HG03064 (cell line): ENCODE data around the gene FAM78A.

Source experiments
- ATAC-seq: cut with Tn5 transposase; IDR thresholded peaks from one replicate; pipeline ENCODE4 v1.9.1; 2021; ENCODE audit warnings: low read depth; ENCODE audit not compliant: unreplicated experiment

FAM78A gene

DNA sequence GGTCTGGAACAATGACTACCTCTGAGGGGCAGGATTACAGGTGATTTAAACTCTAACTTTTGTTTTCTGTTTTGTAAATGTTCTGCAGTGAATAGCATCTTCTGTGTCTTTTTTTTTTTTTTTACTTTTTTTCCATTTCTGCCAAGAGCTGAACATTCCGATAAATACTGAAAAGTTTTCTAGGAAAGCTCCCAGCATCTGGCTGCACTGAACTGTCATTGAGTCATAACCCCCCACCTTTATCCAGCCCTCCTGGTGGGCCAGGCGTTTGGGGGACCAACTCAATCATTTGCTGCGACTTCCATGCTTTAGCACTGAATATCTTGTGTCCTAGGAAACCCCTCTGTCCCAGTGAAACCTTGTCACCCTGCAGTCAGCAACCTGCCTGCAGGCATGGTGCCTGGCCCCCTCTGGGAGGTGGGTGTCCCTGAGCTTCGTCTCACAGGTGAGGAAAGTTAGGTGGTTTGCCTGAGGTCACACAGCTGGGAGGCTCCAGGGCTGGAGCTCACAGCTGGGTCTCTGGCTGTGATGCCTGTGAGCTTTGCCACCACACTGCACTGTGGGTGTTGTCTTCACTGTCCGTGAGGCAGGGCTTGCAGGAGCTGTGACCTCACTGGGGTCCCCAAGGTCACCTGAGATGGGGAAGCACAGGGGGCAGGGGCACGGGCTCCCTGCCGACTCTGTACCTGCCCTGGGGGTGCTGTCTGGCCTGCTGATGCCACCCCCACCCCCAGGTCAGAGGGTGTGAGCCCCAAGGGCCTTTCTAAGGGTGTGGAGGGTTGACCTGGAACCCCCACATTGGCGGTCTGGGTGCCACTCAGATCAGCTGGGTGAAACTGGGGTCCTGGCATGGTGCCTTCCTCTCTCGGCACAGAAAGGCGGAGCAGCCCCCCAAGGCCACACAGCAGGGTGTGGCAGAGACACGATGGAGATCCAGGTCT lies 27.3 kb upstream of the FAM78A start:
- no peak for ATAC-seq

DNA sequence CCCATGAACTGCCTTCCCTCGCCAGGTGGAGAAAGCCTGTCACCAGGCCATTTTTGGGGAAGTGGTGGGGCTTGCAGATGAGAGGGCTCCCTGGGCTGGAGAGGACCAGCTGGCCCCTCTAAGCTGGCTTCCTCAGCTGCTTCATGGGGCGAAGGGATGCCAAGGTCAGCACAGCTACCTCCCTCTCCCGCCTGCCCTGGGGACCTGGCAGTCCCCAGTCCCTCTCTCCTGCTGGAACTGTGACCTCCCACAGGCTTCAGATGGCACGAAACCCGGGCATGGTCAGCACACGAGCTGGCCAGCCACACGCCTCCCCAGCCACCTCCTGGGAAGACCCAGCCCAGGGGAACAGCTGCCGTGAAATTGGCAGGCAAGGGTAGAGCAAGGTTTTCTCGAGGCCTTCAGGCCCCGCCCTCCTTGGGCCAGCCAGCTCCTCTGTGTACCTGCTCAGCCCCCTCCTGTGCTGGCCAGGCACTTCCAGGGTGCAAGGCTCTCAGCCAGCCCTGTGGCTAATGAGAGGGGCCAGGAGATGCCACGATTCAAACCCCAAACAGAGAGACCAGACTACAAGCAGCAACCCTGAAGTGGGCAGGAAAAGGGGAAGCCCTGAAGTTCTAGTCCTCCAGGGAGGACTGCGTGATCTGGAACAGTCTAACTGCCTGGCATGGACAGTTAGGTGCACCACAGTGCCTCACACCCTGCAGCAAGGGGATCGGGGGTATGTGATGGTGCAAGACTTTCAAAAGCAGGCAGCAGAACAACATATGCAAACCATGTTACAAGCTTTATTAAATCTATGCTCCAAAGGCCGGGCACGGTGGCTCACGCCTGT lies 26.1 kb upstream of the FAM78A start:
- ATAC-seq: no peak

DNA sequence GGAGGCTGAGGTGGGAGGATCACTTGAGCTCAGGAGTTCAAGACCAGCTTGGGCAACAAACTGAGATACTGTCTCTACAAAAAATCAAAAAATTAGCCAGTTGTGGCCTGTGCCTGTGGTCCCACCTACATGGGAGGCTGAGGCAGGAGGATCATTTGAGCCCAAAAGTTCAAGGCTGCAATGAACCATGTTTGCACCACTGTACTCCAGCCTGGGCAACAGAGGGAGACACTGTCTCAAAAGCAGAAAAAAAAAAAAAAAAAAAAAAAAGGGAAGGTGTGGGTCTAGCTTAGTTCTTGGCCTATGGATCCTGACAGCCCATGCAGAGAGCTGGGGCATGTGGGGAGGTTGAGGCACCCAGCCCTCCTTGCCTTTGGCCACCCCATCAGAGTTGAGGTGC lies 24.1 kb upstream of the FAM78A start:
- ATAC-seq: no peak

DNA sequence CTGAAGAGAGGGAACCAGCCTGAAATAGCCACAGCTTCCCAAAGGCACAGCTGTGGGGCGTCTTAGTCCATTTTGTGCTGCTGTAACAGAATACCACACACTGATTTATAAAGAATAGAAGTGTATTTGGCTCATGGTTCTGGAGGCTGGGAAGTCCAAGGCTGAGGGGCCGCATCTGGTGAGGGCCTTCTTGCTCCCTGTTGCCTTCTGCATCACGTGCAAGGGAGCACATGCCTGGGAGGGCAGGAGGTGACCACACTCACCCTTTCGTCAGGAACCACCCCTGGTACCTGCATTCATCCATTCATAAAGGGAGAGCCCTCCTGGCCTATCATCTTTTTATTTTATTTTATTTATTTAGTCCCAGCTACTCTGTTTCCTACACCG lies 23.6 kb upstream of the FAM78A start:
- ATAC-seq: no peak

DNA sequence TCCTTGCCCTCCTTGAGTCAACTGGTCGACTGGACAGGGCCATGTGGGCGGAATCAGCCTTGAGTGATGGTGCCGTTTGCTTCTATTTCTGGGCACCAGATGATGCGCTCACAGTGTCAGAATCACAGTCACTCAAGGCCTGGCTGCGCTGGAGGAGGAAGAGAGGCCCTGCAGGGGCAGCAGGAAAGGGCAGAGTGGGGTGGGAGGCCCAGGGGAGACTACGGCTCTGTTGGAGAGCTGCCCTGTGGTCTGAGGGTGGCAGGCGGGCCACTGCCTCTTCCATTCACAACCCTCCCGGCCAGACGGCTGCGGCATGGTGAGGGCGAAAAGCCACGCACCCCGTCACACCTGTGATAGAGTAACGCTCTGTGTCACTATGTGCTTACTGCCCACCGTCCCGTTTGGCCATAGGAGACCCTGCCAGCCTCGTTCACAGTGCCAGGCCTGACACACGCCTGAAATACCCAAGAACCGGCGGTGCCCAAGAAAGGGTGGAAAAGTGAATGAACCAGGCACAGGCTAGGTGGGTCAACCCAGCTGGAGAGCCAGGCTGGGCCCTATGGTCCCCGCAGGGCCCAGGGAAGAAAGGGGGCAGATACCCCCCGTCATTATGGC lies 23.1 kb upstream of the FAM78A start:
- ATAC-seq: no peak

DNA sequence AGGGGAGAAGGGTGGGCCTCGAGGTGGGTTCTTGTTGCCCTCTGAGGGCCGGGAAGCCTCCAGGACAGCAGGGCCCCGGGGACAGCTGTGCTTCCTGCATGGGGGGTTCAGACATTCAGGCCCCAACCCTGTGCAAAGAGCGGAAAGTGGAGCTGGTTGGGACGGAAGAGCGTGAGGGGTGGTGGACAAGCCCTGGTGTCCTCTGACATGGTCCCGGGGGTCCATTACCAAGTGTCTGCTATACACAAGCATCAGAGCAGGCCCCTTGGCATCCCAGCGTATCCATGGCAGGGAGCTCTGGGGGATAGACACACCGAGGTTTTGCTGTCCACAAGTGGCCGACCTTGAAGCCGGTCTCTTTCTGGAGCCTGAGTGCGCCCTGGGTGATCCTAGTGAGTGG lies 22.5 kb upstream of the FAM78A start:
- no peak for ATAC-seq

DNA sequence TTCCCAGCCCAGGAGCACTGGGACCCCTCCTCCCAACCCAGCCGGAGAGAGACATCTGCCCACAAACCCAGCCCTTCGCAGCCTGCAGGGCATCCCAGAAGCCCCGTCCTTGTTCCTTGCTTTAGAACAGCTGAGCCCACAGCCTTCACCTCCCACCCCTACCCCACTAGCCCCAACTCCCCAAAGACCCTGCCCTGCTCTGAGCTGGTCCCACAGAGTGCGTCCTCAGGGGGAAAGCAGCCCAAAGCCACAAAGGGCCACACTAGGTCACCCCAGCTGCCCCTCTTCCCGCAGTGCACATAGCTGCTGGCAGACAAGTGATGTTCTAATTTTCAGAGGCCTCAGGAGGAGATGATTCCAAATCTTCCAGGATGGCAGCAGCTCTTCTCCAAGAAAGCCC lies 22.0 kb upstream of the FAM78A start:
- no peak for ATAC-seq

DNA sequence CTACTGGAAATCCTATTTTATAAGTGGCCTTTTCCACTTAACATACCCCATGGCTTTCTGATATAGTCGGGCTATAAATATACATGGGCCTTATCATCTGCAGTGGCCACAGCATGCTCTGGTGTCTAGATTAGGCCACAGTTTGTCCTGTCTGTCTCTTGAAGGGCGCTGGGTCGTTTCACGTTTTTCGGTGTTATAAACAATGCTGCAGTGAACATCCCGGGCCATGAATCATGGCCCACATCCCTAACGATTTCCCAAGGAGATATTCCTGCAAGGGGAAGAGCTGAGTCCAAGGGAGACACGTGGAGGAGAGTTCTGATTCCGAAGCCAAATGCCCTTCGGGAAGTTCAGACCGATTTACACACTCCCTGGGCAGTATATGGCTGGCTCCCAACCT lies 21.6 kb upstream of the FAM78A start:
- ATAC-seq: no peak

DNA sequence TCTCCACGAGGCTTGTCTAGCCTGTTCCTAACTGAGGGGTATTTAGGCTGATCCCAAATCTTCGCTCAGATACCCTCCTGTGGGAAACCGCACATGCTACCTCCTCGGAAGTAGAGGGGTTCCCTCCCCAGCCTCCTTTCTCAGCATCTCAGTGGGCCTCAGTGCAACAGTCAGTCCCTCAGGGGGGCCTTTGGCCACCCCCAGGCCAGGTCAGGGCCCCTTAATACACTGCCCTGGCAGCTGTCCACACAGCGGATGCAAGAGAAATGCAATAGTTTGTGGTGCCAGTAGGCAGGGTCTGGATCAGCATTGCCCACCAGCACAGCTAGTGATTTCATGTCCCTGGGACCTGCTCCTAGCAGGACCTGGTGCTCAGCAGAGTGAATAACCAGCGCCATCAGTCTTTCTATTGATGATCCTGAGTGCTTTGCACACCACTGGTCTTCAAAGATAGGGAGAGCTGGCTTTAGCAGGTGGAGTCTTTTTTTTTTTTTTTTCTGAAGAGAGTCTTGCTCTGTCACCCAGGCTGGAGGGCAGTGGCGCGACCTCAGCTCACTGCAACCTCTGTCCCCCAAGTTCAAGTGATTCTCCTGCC lies 20.7 kb upstream of the FAM78A start:
- no peak for ATAC-seq

DNA sequence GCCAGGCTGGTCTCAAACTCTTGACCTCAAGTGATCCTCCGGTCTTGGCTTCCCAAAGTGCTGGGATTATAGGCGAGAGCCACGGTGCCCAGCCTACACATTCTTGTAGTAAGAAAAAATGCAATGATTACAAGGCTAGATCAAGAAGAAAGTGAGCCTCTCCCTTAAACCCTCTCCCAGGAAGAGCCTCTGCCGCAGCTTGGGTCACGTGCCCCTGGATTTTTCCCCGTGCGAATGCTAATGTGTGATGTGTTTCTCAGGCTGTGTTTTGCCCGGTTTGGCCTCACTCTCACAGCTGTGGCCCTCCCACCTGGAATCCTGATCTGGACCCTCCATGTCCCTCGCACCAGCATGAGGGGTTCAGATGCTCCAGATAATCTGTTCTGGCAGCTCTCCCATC lies 20.1 kb upstream of the FAM78A start:
- ATAC-seq: no peak

DNA sequence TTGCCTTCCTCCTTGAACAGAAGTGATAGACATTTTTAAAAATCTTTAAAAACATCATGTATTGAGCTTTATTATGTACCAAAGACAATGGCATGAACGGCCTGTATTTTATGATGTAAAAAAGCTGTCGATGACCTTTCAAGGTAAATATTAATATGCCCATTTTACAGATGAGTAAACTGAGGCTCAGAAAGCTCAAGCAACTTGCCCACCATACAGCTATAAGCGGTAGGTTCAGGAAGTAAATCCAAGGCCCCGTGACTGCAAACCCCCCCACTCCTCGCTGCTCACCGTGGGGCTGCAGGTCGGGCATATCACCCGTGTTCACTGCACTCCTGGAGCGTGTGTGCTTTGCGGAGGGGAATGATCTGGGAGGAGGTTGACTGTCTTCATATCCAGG lies 16.6 kb upstream of the FAM78A start:
- no peak for ATAC-seq

DNA sequence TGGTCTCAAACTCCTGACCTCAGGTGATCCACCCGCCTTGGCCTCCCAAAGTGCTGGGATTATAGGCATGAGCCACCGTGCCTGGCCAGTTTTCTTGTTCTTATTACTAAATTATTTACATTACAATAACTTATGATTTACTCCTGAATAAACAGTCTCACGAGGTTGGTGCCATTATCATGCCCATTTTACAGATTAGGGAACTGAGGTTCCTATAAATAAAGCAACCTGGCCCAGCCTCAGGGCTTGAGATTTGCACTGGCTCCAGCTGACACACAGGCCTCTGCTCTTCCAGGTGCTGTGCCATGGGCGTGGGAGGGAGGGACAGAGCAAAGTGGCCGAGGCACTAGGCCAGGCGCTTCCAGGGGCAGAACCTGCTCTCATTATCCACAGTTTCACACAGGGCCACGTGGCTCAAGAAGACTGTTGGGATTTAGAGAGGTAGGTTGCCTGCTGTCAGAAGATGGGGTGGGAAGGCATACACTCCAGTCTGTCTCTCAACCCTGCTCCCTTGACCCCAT lies 15.5 kb upstream of the FAM78A start:
- ATAC-seq: no peak

DNA sequence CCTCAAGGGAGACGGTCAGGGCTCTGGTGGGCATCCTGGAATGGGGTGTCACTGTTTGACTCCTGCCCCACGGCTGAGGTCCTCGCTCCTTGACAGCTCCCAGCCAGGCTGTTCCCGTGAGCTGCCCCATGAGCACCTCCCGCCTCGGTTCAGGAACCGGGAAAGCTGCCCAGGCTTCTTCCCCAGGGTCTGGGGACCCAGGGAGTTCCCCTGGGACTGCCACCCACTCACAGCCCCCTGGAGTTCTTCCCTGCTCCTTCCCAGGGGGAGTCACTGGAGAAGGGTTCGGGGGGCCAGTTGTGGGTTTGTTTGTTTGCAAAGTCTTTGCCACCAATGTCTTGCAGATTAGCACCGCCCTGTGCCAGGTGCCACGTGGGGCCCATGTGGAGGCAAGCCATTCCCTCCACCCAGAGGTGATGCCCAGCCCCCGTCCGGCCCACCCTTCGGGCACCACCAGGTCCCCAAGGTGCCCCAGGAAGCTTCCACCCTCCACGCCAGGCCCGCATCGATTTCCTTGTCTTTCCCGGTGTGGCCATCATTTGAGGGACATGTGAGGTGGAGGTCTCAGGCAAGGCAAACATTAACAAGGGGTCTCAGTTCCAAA lies 14.6 kb upstream of the FAM78A start:
- no peak for ATAC-seq

DNA sequence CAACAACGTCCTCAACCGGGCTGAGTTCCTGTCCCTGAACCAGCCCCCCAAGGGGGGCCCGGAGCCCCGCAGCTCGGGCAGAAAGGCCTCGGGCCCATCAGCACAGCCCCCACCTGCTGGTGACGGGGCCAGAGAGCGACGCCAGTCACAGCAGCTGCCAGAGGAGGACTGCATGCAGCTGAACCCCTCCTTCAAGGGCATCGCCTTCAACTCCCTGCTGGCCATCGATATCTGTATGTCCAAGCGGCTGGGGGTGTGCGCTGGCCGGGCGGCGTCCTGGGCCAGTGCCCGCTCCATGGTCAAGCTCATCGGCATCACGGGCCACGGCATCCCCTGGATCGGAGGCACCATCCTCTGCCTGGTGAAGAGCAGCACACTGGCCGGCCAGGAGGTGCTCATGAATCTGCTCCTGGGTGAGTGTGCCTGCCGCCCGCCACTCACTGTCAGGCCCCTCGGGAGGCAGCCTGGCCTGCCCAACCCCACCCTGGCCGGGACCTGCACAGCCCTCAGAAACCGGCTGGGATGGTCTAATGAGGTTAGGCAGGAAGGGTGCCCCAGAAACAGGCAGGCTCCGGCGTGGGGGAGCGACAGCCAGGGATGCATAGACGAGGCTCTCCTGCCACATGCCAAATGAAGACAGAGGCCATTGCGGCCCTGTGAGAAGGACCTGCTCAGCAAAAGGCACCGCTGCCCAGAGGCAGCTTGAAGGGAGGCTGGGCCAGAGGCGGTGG lies 13.9 kb upstream of the FAM78A start:
- ATAC-seq: no peak

DNA sequence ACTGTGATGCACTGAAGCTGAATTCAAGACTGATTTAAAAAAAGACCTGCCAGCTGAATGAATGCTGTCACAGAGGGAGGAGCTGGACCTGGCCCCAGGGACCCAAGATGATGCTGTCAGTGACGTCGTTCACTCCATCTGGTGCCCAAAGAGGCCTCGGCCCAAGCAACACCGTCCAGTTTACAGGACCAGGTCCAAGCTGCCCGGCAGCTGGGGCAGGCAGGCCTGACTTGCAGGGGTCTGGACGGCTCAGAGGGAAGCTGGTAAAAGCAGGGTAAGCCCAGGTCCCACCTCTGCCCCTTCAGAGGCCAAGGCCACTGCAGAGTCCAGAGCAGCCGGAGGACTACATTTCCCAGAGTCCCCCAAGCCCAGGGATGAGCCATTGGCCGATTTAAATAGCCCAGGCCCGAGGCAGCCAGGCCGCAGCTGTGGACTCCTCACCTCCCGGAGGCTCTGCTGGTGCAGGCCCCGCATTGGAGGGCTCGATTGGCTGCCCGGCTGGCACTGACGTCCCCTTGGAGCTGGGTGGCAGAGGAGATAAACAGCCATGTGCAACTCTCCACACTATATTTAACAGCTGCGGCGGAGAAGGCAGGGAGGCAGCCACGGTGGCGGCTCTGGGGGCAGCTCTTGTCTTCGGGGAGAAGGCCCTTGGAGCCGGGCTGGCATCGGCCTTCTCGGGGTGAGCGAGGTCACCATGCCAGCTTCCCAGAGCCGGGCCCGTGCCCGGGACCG lies 13.2 kb upstream of the FAM78A start, which contains the start of gene PLPP7:
TSS of gene PLPP7 (plus strand) at position 423 of the 735 bp plus-strand sequence. CDS start at position 698, 275 bp downstream.
- no peak for ATAC-seq

DNA sequence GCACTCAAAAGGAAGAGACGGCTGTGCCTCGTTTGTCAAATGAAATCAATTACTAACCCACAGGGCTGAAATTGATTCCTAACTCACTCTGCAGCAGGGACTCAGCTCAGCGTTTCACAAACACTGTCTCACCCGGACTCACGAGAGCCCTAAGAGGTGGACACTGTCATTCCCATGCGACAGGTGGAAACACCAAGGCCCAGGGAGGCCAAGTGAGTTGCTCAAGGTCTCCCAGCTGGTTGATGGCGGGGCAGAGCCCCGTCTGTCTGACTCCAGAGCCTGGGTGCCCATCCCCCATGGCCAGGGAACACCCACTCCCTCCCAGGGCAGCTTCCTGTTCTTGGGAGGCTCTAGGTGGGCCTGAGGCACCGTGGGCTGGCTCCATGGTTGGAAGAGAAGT lies 11.9 kb upstream of the FAM78A start:
- no peak for ATAC-seq

DNA sequence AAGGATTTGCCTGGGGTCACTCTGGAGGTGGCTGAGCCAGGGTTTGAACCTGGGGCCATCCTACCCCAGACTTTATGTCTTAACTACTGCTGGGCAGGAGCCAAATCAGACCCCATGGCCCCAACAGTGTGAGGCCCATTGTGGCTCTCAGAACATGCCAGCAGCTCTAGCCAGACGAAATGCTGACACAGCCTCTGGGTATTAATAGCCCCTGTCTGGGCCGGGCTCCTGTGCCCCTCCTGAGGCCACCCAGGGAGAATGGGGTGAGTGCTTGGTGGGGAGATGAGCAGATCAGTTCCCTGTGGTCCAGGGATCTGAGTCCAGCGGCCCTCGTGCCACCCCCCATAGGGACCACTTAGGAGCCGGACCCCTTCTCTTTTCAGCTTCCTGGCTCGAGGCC lies 11.0 kb upstream of the FAM78A start:
- no peak for ATAC-seq

DNA sequence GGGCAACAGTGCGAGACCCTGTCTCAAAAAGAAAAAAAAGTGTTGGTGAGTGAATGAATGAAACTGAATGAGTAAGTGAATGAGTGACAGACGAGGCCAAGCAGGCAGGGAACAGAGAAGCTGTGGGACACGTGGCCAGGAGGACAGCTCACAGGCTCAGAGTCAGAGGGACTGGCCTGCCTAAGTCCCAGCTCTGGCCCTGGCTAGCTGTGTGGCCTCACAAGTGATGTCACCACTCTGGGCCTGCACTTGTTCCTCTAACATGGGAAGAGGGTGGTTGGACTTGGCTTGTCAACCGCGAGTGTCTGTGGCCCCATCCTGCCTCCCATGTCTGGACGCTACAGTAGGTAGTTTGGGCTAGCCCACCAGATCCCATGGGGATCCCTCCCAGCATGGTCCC lies 8.5 kb upstream of the FAM78A start:
- ATAC-seq: no peak
